IMR-90 (cell line): Measurements from ENCODE around the gene IL21R. TPM values are rescaled to one million over a fixed set of nuclear protein-coding genes. Genes with fewer than 3 reads are reported as not detected.
A peak's percentile ranks its signal among the peaks of the same experiment; 100 is the strongest.

Experiments used
- ATAC-seq: fragments of 200-7000 bp; cut with Tn5 transposase; 2 replicates; pipeline ENCODE4 v1.9.1; 2020; ENCODE audit warnings: low read depth, mild to moderate bottlenecking, moderate library complexity
- BruUV-seq: library from RNA; stranded (reverse); fragments of 400-500 nt; replicated peaks from 2 replicates; lab custom pipeline; 2021; lab: Mats Ljungman, UMichigan
- CTCF ChIA-PET: fragments of 300-600 bp; formaldehyde crosslinking; extraction: SDS; loops from one replicate; lab custom pipeline; 2021; ENCODE audit warnings: antibody characterized with exemption; lab: Yijun Ruan, JAX
- POLR2A ChIA-PET: fragments of 300-600 bp; sonication (Branson Sonifier 250); formaldehyde crosslinking; loops from one replicate; lab custom pipeline; 2022; ENCODE audit warnings: antibody characterized with exemption; ENCODE audit not compliant: unreplicated experiment; lab: Charles Lee
- DNase-seq: peaks from one replicate; pipeline ENCODE4 v3.0.0; 2013
- H2AFZ ChIP-seq: replicated peaks from 2 replicates; pipeline ENCODE3; 2013; ENCODE audit warnings: low read length, mild to moderate bottlenecking; ENCODE audit not compliant: poor library complexity
- H2AK5ac ChIP-seq: 2 replicates; pipeline ENCODE4 v1.6.1; 2013; ENCODE audit warnings: low read depth, low read length, inconsistent platforms
- H2AK9ac ChIP-seq: replicated peaks from 2 replicates; pipeline ENCODE3; 2013; ENCODE audit warnings: mild to moderate bottlenecking, low read depth, low read length, moderate library complexity; ENCODE audit not compliant: poor library complexity
- H2BK120ac ChIP-seq: 2 replicates; pipeline ENCODE4 v1.6.1; 2013; ENCODE audit warnings: low read depth, low read length, inconsistent platforms
- H2BK15ac ChIP-seq: 3 replicates; pipeline ENCODE4 v1.6.1; 2013; ENCODE audit warnings: low read depth, low read length, inconsistent platforms
- H2BK20ac ChIP-seq: 2 replicates; pipeline ENCODE4 v1.6.1; 2013; ENCODE audit warnings: low read depth, mild to moderate bottlenecking, inconsistent platforms, low read length, moderate library complexity
- H2BK5ac ChIP-seq: 2 replicates; pipeline ENCODE4 v1.6.1; 2013; ENCODE audit warnings: mild to moderate bottlenecking, low read depth, low read length, inconsistent platforms; ENCODE audit not compliant: poor library complexity, severe bottlenecking
- H3K14ac ChIP-seq: replicated peaks from 2 replicates; pipeline ENCODE4 v1.6.1; 2013; ENCODE audit warnings: low read depth, low read length, inconsistent platforms
- H3K18ac ChIP-seq: 2 replicates; pipeline ENCODE4 v1.6.1; 2013; ENCODE audit warnings: low read depth, low read length, control low read depth
- H3K23ac ChIP-seq: 2 replicates; pipeline ENCODE4 v1.6.1; 2013; ENCODE audit warnings: low read depth, low read length, inconsistent platforms
- H3K27ac ChIP-seq: 2 replicates; pipeline ENCODE4 v1.5.1; 2013; ENCODE audit warnings: mild to moderate bottlenecking, control low read depth, low read length; ENCODE audit not compliant: insufficient read depth
- H3K27me3 ChIP-seq: 2 replicates; pipeline ENCODE4 v1.6.1; 2013; ENCODE audit warnings: low read length; ENCODE audit not compliant: control insufficient read depth, insufficient read depth
- H3K36me3 ChIP-seq: 2 replicates; pipeline ENCODE4 v1.6.1; 2013; ENCODE audit warnings: low read length, mixed read lengths; ENCODE audit not compliant: control insufficient read depth, insufficient read depth
- H3K4ac ChIP-seq: 2 replicates; pipeline ENCODE4 v1.6.1; 2013; ENCODE audit warnings: low read depth, low read length, inconsistent platforms
- H3K4me1 ChIP-seq: 2 replicates; pipeline ENCODE4 v1.6.1; 2013; ENCODE audit warnings: low read length, mixed read lengths; ENCODE audit not compliant: control insufficient read depth, insufficient read depth
- H3K4me2 ChIP-seq: 2 replicates; pipeline ENCODE4 v1.6.1; 2013; ENCODE audit warnings: low read depth, mild to moderate bottlenecking, control low read depth, low read length, moderate library complexity
- H3K4me3 ChIP-seq: 2 replicates; pipeline ENCODE4 v1.5.1; 2013; ENCODE audit warnings: low read depth, mild to moderate bottlenecking, control low read depth, low read length, moderate library complexity; ENCODE audit not compliant: insufficient read depth
- H3K56ac ChIP-seq: 2 replicates; pipeline ENCODE4 v1.6.1; 2013; ENCODE audit warnings: low read length, inconsistent platforms; ENCODE audit not compliant: insufficient read depth; ENCODE audit errors: extremely low read depth
- H3K79me1 ChIP-seq, 2 experiments: 2 replicates each; pipeline ENCODE4 v1.6.1; 2013; ENCODE audit warnings: low read length in 2 of 2, inconsistent platforms in 1 of 2, low read depth in 1 of 2
- H3K9ac ChIP-seq: 2 replicates; pipeline ENCODE4 v1.6.1; 2013; ENCODE audit warnings: low read depth, low read length, control low read depth
- H3K9me1 ChIP-seq: 2 replicates; pipeline ENCODE4 v1.6.1; 2013; ENCODE audit warnings: low read length, inconsistent platforms; ENCODE audit not compliant: insufficient read depth
- H3K9me3 ChIP-seq: 2 replicates; pipeline ENCODE4 v1.6.1; 2013; ENCODE audit warnings: low read length; ENCODE audit not compliant: control insufficient read depth, insufficient read depth
- H4K20me1 ChIP-seq: 2 replicates; pipeline ENCODE4 v1.6.1; 2013; ENCODE audit warnings: low read length, inconsistent platforms; ENCODE audit not compliant: insufficient read depth
- H4K5ac ChIP-seq: 2 replicates; pipeline ENCODE4 v1.6.1; 2013; ENCODE audit warnings: mild to moderate bottlenecking, low read depth, low read length, control low read depth
- H4K8ac ChIP-seq, 2 experiments: 2 replicates each; pipeline ENCODE4 v1.6.1; 2013; ENCODE audit warnings: low read depth in 2 of 2, low read length in 2 of 2, control low read depth in 1 of 2, inconsistent platforms in 1 of 2
- H4K91ac ChIP-seq: 2 replicates; pipeline ENCODE4 v1.6.1; 2013; ENCODE audit warnings: low read depth, low read length, inconsistent platforms; ENCODE audit not compliant: insufficient read depth
- FOS ChIP-seq: fragments of 150-350 bp; IDR thresholded peaks from 2 replicates; pipeline ENCODE4 v1.6.1; 2016; ENCODE audit warnings: low read depth, low read length
- MAFK ChIP-seq: IDR thresholded peaks from 2 replicates; pipeline ENCODE4 v1.6.1; 2012; ENCODE audit warnings: low read depth, low read length, improper control_type of control experiment
- MXI1 ChIP-seq: IDR thresholded peaks from 2 replicates; pipeline ENCODE4 v1.6.1; 2012; ENCODE audit warnings: low read depth, mild to moderate bottlenecking, low read length, moderate library complexity, borderline replicate concordance
- NFE2L2 ChIP-seq: fragments of 150-350 bp; IDR thresholded peaks from 2 replicates; pipeline ENCODE4 v1.6.1; 2016; ENCODE audit warnings: low read depth, mild to moderate bottlenecking, low read length
- RAD21 ChIP-seq: IDR thresholded peaks from 2 replicates; pipeline ENCODE4 v1.6.1; 2012; ENCODE audit warnings: low read length, improper control_type of control experiment
- WGBS, 2 experiments: methylation state at CpG; one replicate each; pipeline versions ENCODE4 v1.1.5 to v1.1.7; 2013; ENCODE audit warnings: missing lambda C conversion rate in 2 of 2; ENCODE audit not compliant: insufficient read length in 1 of 2; ENCODE audit errors: extremely low coverage in 2 of 2; 5-methylcytosine and 5-hydroxymethylcytosine counted together
- dilution Hi-C: fragments of 300-500 bp; cut with HindIII; formaldehyde crosslinking; loops from one replicate; pipeline ENCODE4 v1.14.3; 2018; ENCODE audit warnings: low sequenced_read_pairs; ENCODE audit not compliant: unreplicated experiment
- in situ Hi-C: fragments of 300-500 bp; cut with MboI; formaldehyde crosslinking; loops from 3 replicates; pipeline ENCODE4 v1.14.3; 2019; ENCODE audit warnings: low sequenced_read_pairs, inconsistent platforms, mixed read lengths
- intact Hi-C: fragments of 100-400 bp; cut with micrococcal nuclease; formaldehyde crosslinking; loops from 2 replicates; pipeline ENCODE4 v1.10.0; 2022
- polyA plus RNA-seq, 3 experiments: library from polyadenylated mRNA; depleted of rRNA; stranded (reverse); fragments of >200 nt; gene quantifications; 2 replicates each; pipeline ENCODE4 v1.2.3, GENCODE V29; 2012; ENCODE audit warnings: low replicate concordance in 1 of 3
- total RNA-seq: library from RNA; depleted of rRNA; stranded (reverse); fragments of >200 nt; gene quantifications from 2 replicates; pipeline ENCODE4 v1.2.3, GENCODE V29; 2012

The IL21R gene
- total and polyA plus RNA-seq, 2 of the 4 experiments (the other 2 are of a cell fraction) = 0.72 to 0.97 TPM

DNA sequence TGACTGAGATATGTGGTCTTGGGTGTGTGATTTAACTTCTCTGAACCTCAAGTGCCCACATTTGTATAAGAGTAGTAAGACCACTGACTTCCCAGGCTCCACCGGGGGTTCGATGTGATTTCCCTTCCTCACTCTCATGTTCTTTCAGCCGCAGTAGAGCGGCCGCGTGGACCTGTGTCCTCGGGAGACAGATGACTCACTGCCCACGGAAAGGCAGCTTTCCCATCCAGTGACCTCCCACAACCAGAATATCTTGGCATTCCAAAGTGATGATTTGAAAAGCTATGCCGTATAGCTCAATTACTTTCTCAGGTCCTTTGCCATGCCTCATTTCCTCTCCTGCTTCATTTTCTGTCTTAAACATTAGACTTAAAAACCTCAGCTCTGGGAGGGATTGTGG lies 73.6 kb downstream of the IL21R start:
- ATAC-seq (peak; percentile 79), DNase-seq (peak; percentile 95)
- peak overlapping the region; percentile 53 to 88; a peak in 3 of 4 replicates for H4K8ac ChIP-seq
- peak overlapping the region; percentile 29; the same call in 2 of the 3 replicates for H2BK15ac ChIP-seq
- peaks cover 23% of the 10 kb centered on the region for H3K9me1 ChIP-seq
- peak overlapping the region; percentile 55; the same call in 1 of the 2 replicates for H3K4me2 ChIP-seq
- H2AK9ac ChIP-seq = peak overlapping the region; percentile 55
- peak overlapping the region; percentile 90 for H2BK120ac ChIP-seq
- H2AK5ac ChIP-seq = peak overlapping the region; percentile 51; the same call in 1 of the 2 replicates
- in situ Hi-C loops (no loop called here), intact Hi-C loops (no loop called here), dilution Hi-C loops (no loop called here)
- peak overlapping the region; percentile 86 for H2BK20ac ChIP-seq
- H3K4ac ChIP-seq = peak overlapping the region; percentile 91
- H3K23ac ChIP-seq = peak overlapping the region; percentile 40; the same call in 1 of the 2 replicates
- no peak overlapping the region for H4K5ac ChIP-seq
- H3K27me3 ChIP-seq = no peaks in the 10 kb centered on the region
- 0% methylated on average over 2 of the region's 9 CpGs; no CpG with 5 or more reads in 1 of the 2 experiments for WGBS, 2 experiments
- H4K91ac ChIP-seq = peak overlapping the region; percentile 83
- H3K4me3 ChIP-seq = no peak overlapping the region
- ChIA-PET CTCF (interaction anchor here (1.0 kb wide), 1 partner anchor 40 kb away, joined by 3 read pairs; no protein-coding TSS in a partner anchor), POLR2A (no interaction called here)
- H3K14ac ChIP-seq = peak overlapping the region; percentile 76
- peaks cover 19% of the 10 kb centered on the region for H3K4me1 ChIP-seq
- no peak overlapping the region for H3K9ac ChIP-seq
- H2AFZ ChIP-seq = peak overlapping the region; percentile 8
- peaks cover 68% of the 10 kb centered on the region for H3K36me3 ChIP-seq
- peaks cover 0 to 37% of the 10 kb centered on the region in 2 experiments; a peak in 2 of 4 replicates for H3K79me1 ChIP-seq
- peak overlapping the region; percentile 5; the same call in 1 of the 2 replicates for H3K18ac ChIP-seq
- TF ChIP-seq MAFK = no peak
- TF ChIP-seq MXI1 = peak; percentile 78
- no peak for TF ChIP-seq NFE2L2
- TF ChIP-seq FOS = peak; percentile 82
- TF ChIP-seq RAD21 = no peak
- H3K56ac ChIP-seq = peak overlapping the region; percentile 19; the same call in 1 of the 2 replicates
- peak overlapping the region; percentile 78 for H2BK5ac ChIP-seq
- BruUV-seq = no TSS peak
- H3K27ac ChIP-seq = peak overlapping the region; percentile 63; the same call in 1 of the 2 replicates
- H4K20me1 ChIP-seq = no peaks in the 10 kb centered on the region
- H3K9me3 ChIP-seq = no peaks in the 10 kb centered on the region
